K562 (cell line): ENCODE results near the gene ZNF586. TPM values are rescaled to one million over a fixed set of nuclear protein-coding genes. Genes with fewer than 3 reads are reported as not detected.
A peak's percentile ranks its signal among the peaks of the same experiment; 100 is the strongest.

Source experiments
- FOXK2 ChIP-seq, 2 experiments: fragments of 450-650 bp; IDR thresholded peaks in 1 of 2; conservative IDR thresholded peaks in 1 of 2; 2 replicates each; pipeline ENCODE4 v1.6.1; 2016; ENCODE audit warnings: low read depth in 2 of 2, mild to moderate bottlenecking in 1 of 2
- FOXP4 ChIP-seq: sonication (generic); formaldehyde crosslinking; IDR thresholded peaks from 2 replicates; pipeline ENCODE4 v1.8.0; 2022; ENCODE audit warnings: mild to moderate bottlenecking, missing genetic modification reagents, borderline replicate concordance
- GABPA ChIP-seq: fragments of 200-800 bp; sonication (Bioruptor generic); conservative IDR thresholded peaks from 2 replicates; pipeline ENCODE4 v1.6.1; 2016; ENCODE audit warnings: low read depth, missing genetic modification characterization, missing compliant biosample characterization
- GATA2 ChIP-seq: sonication (generic); formaldehyde crosslinking; IDR thresholded peaks from 2 replicates; pipeline ENCODE4 v1.4.0; 2020; ENCODE audit warnings: mild to moderate bottlenecking, missing genetic modification reagents
- GMEB1 ChIP-seq: fragments of 250-450 bp; sonication (Bioruptor Pico); IDR thresholded peaks from 2 replicates; pipeline ENCODE4 v1.4.0; 2020; ENCODE audit warnings: mild to moderate bottlenecking
- HDAC6 ChIP-seq: IDR thresholded peaks from 2 replicates; pipeline ENCODE4 v1.6.1; 2012; ENCODE audit warnings: low read depth, mild to moderate bottlenecking, control low read depth, inconsistent platforms, low read length, moderate library complexity
- ILF3 ChIP-seq: fragments of 450-650 bp; IDR thresholded peaks from 2 replicates; pipeline ENCODE4 v1.6.1; 2018; ENCODE audit warnings: antibody characterized with exemption, mild to moderate bottlenecking, moderate library complexity, borderline replicate concordance
- MED1 ChIP-seq: sonication (generic); formaldehyde crosslinking; IDR thresholded peaks from 2 replicates; pipeline ENCODE4 v1.8.1; 2023; ENCODE audit warnings: missing genetic modification reagents, borderline replicate concordance
- MEIS2 ChIP-seq: fragments of 450-650 bp; IDR thresholded peaks from 2 replicates; pipeline ENCODE4 v1.6.1; 2014; ENCODE audit warnings: mild to moderate bottlenecking; ENCODE audit not compliant: partially characterized antibody
- NCOR1 ChIP-seq: fragments of 450-650 bp; IDR thresholded peaks from 2 replicates; pipeline ENCODE4 v1.6.1; 2016; ENCODE audit warnings: mild to moderate bottlenecking, moderate library complexity
- NR2C2 ChIP-seq, 2 experiments: fragments of 200-800 bp in 1 of 2; sonication (Bioruptor generic) in 1 of 2; sonication (generic) in 1 of 2; formaldehyde crosslinking in 1 of 2; IDR thresholded peaks; 2 replicates each; pipeline versions ENCODE4 v1.6.1 to v1.8.0; 2016 to 2022; ENCODE audit warnings: mild to moderate bottlenecking in 1 of 2, missing compliant biosample characterization in 1 of 2, missing genetic modification characterization in 1 of 2, missing genetic modification reagents in 1 of 2
- PHF8 ChIP-seq: fragments of 200-600 bp; sonication (generic); IDR thresholded peaks from 2 replicates; pipeline ENCODE4 v1.6.1; 2012; ENCODE audit warnings: mixed run types, mild to moderate bottlenecking, inconsistent platforms, low read length, moderate library complexity, borderline replicate concordance
- PTTG1 ChIP-seq: fragments of 450-650 bp; IDR thresholded peaks from 2 replicates; pipeline ENCODE4 v1.6.1; 2016; ENCODE audit warnings: low read depth, mild to moderate bottlenecking, missing genetic modification characterization, missing compliant biosample characterization
- ZBTB40 ChIP-seq, 2 experiments: fragments of 450-650 bp in 1 of 2; sonication (generic) in 1 of 2; formaldehyde crosslinking in 1 of 2; IDR thresholded peaks; 2 replicates each; pipeline versions ENCODE4 v1.7.1 to v1.9.0; 2016 to 2022; ENCODE audit warnings: inconsistent platforms in 1 of 2, mild to moderate bottlenecking in 1 of 2, missing genetic modification reagents in 1 of 2
- ZNF316 ChIP-seq: fragments of 450-650 bp; IDR thresholded peaks from 2 replicates; pipeline ENCODE4 v1.6.1; 2016
- polyA plus RNA-seq, 8 experiments: library from polyadenylated mRNA; depleted of rRNA in 4 of 8; stranded (reverse) in 5 of 8; unstranded in 3 of 8; fragments of >200 nt; fragmentation: Nextera tagmentation in 2 of 8; fragmentation: Illumina TruSeq in 1 of 8; extraction: Ambion mirVana in 2 of 8; extraction: Trizol in 1 of 8; gene quantifications; 2 replicates each; pipeline versions ENCODE4 v1.2.1 to v1.2.3, GENCODE V29; 2011 to 2014; ENCODE audit warnings: inconsistent platforms in 1 of 8, missing spikeins in 1 of 8
- total RNA-seq, 7 experiments: library from RNA; depleted of rRNA in 6 of 7; stranded (reverse); fragments of >200 nt in 6 of 7; fragmentation: Illumina TruSeq in 2 of 7; extraction: Trizol in 2 of 7; gene quantifications; 2 replicates each; pipeline versions ENCODE4 v1.2.1 to v1.2.3, GENCODE V29; 2011 to 2021; ENCODE audit warnings: low replicate concordance in 1 of 7

The ZNF586 gene
- total and polyA plus RNA-seq, 9 of the 15 experiments (the other 6 are each of a cell fraction or from before 2014, with no cell fraction given): 2.5 to 12.6 (median 8.4) TPM

- TF ChIP-seq ZBTB40 (IDR thresholded peaks at IDR 0.05): peak; percentile 73
- no peak for TF ChIP-seq ZBTB40 (CRISPR knock-in tag; IDR thresholded peaks at IDR 0.05)
- no peak for TF ChIP-seq MEIS2
- TF ChIP-seq PTTG1 (tag): no peak
- TF ChIP-seq ILF3: no peak
- no peak for TF ChIP-seq PHF8
- TF ChIP-seq ZNF316: peak; percentile 35
- no peak for TF ChIP-seq MED1 (CRISPR knock-in tag)
- TF ChIP-seq GMEB1 (CRISPR knock-in tag): no peak
- no peak for TF ChIP-seq NCOR1
- TF ChIP-seq NR2C2 (CRISPR knock-in tag; IDR thresholded peaks at IDR 0.05): no peak
- TF ChIP-seq NR2C2 (tag; IDR thresholded peaks at IDR 0.05): no peak
- 0 out of 2 replicates have a peak, but pooled peaks have one; percentile 21 for TF ChIP-seq GABPA (tag)
- TF ChIP-seq HDAC6: no peak
- TF ChIP-seq GATA2 (CRISPR knock-in tag): no peak
- TF ChIP-seq FOXK2 (conservative IDR thresholded peaks at IDR 0.05 in 1 of 2, IDR thresholded peaks at IDR 0.05 in 1 of 2; ENCODE audit: low read depth in 2 of 2): no peak
- TF ChIP-seq FOXP4 (CRISPR knock-in tag): no peak
Measured at GRCh38 chr19:57830071-57830602, 60.7 kb downstream of the ZNF586 start, which contains the start of gene ZNF587B (continued).
